Measurements from ENCODE around the gene NR1H4. TPM values are rescaled to one million over a fixed set of nuclear protein-coding genes. Genes with fewer than 3 reads are reported as not detected.

The NR1H4 gene
- total RNA-seq, 1 donor from 2014 or later, result 1.9 TPM

DNA sequence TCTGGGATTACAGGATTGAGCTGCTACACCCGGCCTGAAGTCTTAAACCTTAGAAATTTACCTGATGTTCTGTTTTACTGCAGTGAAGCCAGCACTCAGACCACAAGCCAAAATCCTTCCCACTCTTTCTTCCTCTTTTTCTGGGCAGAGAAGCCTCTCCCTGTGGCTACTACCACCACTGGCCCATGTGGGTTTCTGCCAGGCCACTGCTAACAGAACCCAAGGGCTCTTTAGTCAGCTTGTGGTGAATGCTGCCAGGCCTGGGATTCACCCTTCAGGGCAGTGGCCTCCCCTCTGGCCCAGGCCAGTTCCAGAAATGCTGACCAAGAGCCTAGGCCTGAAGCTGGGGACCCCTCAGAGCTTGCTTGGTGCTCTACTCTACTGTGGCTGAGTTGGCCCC is 135.1 kb downstream of the NR1H4 start:
- Mint-ChIP-seq H3K36me3 (peaks cover 28% of the 10 kb centered on the region), H3K27me3 (ENCODE audit: low read depth) (no peaks in the 10 kb centered on the region), H3K4me1 (no peaks in the 10 kb centered on the region), H3K27ac (no peak overlapping the region), H3K9me3 (peaks cover 27% of the 10 kb centered on the region), H3K4me3 (no peak overlapping the region)
- no peak for DNase-seq (ENCODE audit: low spot score in 2 of 2, unreplicated experiment in 2 of 2)
- TF ChIP-seq, protein P1, sequence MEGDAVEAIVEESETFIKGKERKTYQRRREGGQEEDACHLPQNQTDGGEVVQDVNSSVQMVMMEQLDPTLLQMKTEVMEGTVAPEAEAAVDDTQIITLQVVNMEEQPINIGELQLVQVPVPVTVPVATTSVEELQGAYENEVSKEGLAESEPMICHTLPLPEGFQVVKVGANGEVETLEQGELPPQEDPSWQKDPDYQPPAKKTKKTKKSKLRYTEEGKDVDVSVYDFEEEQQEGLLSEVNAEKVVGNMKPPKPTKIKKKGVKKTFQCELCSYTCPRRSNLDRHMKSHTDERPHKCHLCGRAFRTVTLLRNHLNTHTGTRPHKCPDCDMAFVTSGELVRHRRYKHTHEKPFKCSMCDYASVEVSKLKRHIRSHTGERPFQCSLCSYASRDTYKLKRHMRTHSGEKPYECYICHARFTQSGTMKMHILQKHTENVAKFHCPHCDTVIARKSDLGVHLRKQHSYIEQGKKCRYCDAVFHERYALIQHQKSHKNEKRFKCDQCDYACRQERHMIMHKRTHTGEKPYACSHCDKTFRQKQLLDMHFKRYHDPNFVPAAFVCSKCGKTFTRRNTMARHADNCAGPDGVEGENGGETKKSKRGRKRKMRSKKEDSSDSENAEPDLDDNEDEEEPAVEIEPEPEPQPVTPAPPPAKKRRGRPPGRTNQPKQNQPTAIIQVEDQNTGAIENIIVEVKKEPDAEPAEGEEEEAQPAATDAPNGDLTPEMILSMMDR (IDR thresholded peaks at IDR 0.05; ENCODE audit: unreplicated experiment), result no peak

DNA sequence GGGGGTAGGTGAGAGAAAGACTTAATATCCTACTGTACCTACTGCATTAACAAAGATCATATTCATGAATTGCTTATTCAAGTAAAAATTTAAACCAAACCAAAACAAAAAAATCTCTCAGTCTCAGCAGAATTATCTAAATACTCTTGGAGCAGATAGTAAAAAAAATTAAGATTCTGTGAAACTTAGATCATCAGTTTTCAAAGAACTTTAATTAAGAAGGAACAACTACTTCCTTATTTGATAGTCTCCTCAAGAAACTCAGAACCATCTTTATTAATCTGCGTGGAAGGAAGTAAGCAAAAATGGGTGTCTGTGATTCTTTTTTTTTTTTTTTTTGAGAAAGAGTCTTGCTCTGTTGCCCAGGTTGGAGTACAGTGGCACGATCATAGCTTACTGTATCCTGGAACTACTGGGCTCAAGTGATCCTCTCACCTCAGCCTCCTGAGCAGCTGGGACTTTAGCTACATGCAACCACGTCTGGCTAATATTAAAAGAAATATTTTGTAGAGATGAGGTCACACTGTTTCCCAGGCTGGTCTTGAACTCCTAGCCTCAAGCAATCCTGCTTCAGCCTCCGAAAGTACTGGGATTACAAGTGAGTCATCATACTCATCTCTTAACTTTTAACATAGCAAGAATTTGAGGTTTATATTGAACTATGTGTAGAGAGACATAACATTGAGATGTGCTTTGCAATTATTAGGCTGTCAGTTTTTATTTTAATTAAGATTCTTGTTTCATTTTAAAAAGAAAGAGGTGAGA is 137.2 kb downstream of the NR1H4 start:
- H3K4me3 Mint-ChIP-seq, result no peak overlapping the region
- H3K27me3 Mint-ChIP-seq (ENCODE audit: low read depth), result no peaks in the 10 kb centered on the region
- H3K27ac Mint-ChIP-seq, result no peak overlapping the region
- H3K36me3 Mint-ChIP-seq, result peaks cover 25% of the 10 kb centered on the region
- no peak for DNase-seq (ENCODE audit: low spot score in 2 of 2, unreplicated experiment in 2 of 2)
- no peaks in the 10 kb centered on the region for H3K4me1 Mint-ChIP-seq
- peaks cover 19% of the 10 kb centered on the region for H3K9me3 Mint-ChIP-seq
- TF ChIP-seq, protein P1 (IDR thresholded peaks at IDR 0.05; ENCODE audit: unreplicated experiment), result no peak

DNA sequence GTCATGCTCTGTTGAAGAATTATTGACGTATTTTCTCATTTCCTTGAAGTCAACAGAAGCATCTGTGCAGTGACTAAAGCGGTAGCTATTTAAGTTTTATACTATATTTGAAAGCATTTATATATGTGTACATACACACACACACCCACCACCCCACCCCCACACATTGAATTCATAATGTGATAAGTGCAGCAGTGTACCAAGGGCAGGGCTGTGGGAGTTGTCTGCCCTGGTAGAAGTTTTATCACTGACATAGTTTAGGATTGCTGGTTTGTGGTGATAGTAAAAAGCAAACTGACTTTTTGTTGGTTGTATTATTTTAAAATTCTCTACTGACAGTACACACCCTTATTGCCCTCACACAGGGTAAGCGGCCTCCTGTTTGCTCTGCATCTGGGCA is 138.9 kb downstream of the NR1H4 start:
- Mint-ChIP-seq H3K4me1 (no peaks in the 10 kb centered on the region), H3K36me3 (peaks cover 14% of the 10 kb centered on the region), H3K4me3 (no peak overlapping the region), H3K27ac (no peak overlapping the region), H3K27me3 (ENCODE audit: low read depth) (no peaks in the 10 kb centered on the region), H3K9me3 (peaks cover 6% of the 10 kb centered on the region)
- TF ChIP-seq, protein P1 (IDR thresholded peaks at IDR 0.05; ENCODE audit: unreplicated experiment), result no peak
- no peak for DNase-seq (ENCODE audit: low spot score in 2 of 2, unreplicated experiment in 2 of 2)

Other genes with a start within 250 kb of the NR1H4 start
- 3.6 to 6.5 TPM (median 4.2 TPM) in 3 replicates for gene DEPDC4, start 206.8 kb upstream of the NR1H4 start, total RNA-seq
- gene SCYL2, start 206.7 kb upstream of the NR1H4 start, total RNA-seq, result 53.0 to 61.4 TPM (median 55.5 TPM) in 3 replicates
- 0.40 to 0.66 TPM (median 0.61 TPM) in 3 replicates for gene SLC17A8, start 116.8 kb upstream of the NR1H4 start, total RNA-seq
- gene GAS2L3, start 99.8 kb downstream of the NR1H4 start, total RNA-seq, result 13.7 to 17.5 TPM (median 16.5 TPM) in 3 replicates

Data from mesothelial cell of epicardium (in vitro differentiated cells).